Measurements from ENCODE around the gene LYPD6B.

The LYPD6B gene

DNA sequence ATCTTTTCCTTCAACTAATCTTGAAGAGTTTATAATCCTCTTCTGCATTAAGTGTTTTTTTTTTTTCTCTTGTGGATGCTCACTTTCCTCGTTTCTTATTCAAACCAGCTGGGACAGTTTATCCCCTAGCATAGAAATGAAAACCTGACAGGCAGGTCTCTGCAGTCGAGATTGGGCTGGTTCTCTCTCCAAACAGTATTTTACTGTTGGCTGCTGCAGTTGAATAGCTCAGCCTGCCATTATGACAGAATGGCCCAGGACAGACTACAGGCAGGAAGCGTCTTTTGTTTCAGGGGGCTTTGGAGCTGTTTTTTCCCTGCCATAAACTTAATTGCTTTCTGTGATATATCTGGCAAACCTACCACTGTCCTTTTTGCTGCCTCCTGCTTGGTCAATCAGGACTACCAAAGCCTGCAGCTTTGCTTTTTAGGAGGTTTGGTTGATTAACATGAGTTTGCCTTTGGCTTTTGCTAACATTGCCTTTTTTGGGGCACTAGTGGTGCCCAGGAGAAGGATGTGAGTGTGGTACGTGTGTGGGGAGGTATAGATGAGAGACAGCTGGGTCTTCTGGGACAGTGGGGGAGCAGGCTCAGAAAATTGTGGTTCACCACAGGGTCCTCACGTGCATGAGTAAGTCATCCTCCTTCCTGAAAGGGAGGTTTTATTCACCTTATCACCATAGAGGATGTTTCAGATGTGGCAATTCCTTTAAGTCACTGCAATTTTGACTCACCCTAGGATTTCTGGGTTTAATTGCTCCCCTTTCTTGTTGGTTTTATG lies 128.7 kb downstream of the LYPD6B start:
- DNase-seq = no peak

DNA sequence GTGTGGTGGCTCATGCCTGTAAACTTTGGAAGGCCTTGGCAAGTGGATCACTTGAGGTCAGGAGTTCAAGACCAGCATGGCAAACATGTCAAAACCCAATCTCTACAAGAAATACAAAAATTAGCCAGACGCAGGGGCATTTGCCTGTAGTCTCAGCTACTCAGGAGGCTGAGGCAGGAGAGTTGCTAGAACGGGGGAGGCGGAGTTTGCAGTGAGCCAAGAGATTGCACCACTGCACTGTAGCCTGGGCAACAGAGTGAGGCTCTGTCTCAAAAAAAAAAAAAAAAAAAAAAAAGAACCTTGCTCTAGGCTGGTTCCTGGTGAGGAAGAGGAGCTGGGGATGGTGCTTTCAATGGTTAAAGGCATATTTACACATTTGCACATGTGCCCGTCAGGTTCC lies 129.4 kb downstream of the LYPD6B start:
- no peak for DNase-seq

DNA sequence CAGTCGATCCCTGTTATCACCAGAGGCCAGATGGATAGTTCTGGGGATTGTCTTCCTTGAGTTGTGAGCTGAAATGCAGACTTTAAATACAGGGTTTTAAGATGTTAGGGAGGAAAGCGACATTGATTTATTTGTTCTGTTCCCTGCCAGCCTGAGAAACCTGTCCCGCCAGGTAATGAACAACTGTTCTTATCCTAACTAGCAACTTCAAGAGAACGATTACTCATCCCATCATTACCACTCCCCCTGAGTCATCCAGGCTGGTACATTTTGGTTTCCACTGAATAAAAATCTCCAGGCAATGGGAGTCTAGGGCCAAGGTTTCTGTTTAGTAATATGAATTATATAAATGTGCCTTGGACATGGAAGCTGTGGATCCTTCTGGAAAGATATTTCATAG lies 131.2 kb downstream of the LYPD6B start:
- DNase-seq = no peak

DNA sequence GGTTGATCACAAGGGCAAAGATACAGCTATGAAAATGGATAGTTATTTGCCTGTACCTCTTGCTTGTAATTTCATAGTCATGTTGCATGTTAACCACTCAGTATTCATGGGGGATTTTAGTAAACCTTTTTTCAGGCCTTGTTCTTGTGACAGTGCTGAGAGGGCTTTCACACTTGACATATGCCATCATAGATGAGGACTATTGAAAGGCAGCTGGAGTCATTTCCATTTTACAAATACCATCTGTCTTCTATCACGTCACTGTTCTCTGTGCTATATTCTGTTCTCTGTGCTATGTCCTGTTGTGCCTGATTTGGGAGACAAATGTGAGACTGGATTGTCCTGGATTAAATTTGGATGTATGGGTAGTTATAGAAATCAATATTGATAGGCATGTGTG lies 131.7 kb downstream of the LYPD6B start:
- no peak for DNase-seq

DNA sequence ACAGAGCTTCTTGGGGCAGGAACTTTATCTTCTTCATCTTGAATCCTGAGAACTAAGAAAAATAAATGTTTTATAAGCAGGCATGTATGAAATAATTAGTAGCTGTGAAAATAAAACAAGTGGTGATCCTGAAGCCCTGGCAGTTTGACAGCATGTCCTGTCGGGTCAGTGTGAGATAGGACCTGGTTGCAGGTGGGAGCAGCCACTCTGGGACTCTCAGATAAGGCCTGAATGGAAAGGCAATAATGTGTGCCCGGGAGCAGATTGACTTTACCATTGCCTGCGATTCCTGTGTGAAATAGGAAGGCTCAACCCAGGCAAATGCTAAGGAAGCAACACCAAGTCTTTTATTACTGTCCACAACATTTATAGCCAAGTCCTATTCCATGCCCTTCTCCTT lies 132.4 kb downstream of the LYPD6B start:
- DNase-seq = peak; percentile 6

DNA sequence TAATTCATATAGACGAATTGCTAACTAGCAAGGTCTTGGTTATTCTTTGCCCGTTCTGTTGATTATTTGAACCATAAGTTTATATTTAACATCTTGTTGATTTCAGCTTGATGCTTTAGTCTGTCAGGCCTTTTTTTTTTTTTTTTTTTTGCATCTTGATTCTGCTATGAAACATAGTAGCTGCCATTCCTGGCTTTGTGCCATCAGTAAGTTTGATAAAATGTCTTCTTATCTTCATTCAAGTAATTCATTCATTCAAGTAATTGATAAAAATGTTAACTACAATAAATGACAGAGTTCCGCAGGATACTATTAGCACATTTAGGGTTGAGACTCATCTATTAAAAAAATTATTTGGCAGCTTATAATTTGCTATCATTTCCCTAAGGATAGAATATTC lies 134.7 kb downstream of the LYPD6B start:
- DNase-seq = peak; percentile 5

DNA sequence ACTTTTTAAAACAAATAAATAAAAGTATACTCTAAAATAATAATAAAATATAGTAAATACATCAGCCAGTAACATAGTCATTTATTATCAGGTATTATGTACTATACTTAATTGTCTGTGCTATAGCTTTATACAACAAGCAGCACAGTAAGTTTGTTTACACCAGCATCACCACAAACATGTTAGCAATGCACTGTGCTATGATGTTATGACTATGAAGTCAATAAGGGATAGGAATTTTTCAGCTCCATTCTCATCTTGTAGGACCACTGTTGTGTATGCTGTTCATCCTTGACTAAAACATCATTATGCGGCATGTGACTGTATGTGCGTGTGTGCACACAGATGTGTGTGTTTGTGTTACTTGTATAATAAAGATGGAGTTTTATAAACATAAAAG lies 137.5 kb downstream of the LYPD6B start:
- DNase-seq = no peak

DNA sequence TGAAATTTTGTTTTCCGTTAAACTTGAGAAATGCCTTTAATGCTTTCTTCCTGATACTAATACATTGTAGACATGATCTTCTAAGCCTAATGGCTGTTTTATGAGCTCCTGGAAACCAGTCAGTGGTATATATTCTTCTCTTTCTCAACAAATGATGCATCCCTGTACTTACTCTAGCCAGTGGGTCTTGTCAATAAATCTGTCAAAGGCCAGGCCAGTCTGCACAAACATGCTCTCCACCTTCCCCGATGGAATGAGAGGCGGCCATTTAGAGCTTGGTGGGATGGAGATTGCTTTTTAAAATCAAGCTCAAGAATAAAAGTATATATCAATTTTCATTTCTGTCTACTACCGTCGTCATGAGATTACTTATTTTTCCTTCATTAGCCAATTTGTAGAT lies 140.1 kb downstream of the LYPD6B start:
- DNase-seq = no peak

DNA sequence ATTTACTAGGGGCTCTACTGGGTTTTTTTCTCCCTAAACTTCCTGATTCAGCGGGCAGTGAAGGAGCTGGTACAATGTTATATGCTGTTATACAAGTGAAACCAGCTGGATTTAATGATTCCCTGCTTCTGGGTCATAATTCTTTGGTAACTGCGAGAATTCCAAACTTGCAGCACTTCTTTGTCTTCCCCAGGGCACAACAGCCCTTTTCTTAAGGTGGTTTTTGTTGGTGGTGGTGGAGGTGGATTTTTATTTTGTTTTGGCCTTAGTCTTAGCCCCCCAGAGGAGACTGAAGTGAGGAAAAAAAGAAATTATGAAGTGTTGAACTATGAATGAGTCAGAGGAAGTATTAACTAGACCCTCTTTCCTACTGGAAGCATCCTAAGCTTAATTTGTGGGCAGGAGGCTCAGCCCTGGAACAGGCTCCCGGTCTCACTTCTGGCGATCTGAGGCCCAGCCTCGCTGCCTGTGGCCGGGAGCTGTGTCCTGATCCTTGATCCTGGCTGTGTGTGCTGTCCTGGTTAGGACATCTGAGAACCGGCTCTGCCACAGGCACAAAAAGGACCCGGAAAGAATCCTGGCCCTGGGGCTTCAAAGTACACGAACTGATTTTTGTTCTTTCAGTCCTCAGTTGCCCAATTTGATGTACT lies 141.9 kb downstream of the LYPD6B start:
- no peak for DNase-seq

DNA sequence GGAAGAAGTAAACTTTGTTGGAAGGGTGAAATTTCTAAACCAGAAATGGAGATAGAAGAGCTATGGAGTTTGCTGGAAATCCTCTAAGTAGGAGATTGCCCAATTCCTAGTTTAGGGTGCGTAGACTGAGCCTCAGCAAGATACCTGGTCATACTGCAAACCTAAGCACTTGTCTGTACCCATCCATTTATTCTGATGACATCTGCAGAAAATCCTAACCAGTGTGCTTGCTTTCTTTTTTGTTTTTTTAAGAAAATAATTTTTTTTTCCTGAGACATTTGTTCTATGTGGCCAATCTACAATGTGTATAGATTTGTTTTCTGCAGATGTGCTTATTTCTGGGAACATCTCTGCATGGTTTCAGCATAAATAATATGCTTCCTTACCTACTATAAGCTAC lies 144.7 kb downstream of the LYPD6B start:
- DNase-seq = no peak

DNA sequence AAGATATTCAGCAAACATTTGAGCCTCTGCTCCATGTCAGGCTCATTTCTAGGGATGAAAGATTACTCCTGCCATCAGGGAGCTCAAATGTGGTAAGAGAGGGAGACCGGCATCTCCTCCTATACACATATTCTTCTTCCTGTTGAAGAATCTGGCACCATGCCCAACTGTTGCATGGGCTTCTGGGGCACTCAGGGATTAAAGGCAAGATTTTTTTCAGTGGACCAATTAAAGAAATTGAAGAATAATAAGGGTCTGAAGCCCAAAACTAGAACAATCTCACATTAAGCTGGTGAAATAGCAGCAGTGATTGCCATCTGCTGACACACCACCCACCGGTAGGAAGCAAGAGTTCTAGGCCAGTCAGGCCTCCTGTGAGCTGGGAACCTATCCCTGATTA lies 146.5 kb downstream of the LYPD6B start:
- no peak for DNase-seq

DNA sequence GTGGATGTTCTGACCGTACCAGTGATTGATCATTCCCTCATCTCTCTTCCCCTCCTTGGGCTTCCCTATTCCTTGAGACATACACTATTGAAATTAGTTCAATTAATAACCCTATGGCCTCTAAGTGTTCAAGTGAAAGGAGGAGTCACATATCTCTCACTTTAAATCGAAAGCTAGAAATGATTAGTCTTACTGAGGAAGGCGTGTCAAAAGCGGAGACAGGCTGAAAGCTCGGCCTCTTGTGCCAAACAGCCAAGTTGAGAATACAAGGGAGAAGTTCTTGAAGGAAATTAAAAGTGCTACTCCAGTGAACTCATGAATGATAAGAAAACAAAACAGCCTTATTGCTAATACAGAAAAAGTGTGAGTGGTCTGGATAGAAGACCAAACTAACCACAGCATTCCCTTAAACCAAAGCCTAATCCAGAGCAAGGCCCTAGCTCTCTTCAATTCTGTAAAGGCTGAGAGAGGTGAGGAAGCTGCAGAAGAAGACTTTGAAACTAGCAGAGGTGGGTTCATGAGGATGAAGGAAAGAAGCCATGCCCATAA lies 147.5 kb downstream of the LYPD6B start:
- no peak for DNase-seq

DNA sequence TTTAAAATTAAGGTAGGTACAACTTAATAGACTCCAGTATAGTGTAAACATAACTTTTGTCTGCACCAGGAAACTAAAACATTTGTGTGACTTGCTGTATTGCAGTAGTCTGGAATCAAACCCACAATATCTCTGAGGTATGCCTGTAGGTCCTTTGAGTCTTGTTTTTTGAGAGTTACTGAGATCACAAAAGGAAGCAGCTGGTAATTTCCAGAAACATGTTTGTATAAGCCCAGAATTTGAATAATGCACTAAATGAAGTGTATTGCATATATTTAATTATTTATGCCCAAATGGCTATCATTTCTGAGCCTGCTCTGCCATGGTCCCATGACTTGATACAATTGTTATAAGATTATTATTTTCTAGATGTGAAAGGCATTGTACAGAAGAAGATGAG lies 148.6 kb downstream of the LYPD6B start:
- DNase-seq = no peak

DNA sequence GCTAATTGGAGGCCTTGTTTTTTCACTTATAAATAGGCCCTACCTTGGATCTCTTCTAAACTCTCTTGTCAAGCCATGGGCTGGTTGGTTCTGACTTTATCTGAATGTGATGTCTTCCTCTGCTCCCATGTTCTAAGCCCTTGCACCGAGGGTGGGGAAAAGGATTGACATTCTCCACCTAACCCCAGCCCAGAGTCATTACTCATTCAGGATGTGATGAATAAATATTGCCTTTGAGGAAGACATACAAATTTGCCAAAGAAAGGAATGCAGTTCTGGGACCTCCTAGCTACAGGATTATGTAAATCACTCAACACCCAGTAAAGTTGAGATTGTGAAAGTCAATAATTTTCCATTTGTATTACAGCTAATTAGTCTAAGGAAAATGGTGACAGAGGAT lies 149.8 kb downstream of the LYPD6B start:
- no peak for DNase-seq

DNA sequence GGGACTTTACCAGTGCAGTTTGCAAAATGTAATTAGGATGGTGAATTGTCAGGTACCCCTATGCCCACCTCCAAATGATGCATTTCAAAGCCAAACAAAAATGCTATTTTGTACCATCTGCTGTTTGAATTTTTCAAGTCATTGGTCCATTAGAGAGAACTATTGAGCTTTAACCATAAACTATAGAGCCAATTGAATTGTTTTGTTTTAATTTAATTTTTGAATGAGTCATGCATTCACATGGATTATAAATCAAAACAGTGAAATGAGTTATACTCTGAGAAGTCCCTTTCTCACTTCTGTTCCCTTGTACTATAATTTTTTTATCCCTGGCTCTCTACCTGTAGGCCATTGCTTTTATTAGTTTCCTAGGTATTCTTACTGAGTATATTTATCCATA lies 151.3 kb downstream of the LYPD6B start:
- DNase-seq = no peak

DNA sequence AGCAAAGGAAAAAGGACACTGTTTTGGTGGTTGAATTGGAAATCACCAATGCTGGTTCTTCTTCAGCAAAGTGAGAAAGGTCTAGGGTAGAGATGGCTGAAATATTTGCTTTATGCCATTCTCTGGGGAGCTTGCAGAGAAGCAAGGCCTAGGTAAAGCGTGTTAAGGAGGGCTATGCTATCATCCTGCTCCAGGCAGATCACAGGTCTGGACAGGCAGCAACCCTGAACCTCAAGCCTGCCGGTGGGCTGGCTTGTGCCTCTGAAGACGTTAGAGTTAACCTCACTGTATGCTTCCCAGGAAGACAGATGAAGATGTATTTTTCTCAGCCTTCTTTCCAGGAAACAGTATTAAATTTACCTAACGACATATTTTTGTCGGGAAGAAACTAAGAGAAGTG lies 153.4 kb downstream of the LYPD6B start:
- no peak for DNase-seq

DNA sequence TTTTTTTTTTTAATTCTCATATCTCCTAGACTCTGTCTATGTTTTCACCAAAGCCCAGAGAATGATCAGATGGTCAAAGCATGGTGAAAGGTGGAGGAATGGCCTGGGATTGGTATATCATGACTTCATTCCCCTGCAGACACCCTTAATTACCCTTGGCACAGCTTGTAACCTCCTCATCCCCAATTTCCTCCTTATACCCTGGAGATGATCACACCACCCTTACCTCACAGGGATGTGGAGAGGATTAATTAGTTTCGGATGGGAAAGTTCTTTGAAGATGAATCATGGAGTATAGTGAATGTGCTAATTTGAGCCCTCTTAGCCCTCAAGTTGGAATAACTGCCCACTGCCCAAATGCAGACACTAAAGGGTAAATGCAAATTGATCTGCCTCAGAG lies 153.9 kb downstream of the LYPD6B start:
- DNase-seq = no peak

DNA sequence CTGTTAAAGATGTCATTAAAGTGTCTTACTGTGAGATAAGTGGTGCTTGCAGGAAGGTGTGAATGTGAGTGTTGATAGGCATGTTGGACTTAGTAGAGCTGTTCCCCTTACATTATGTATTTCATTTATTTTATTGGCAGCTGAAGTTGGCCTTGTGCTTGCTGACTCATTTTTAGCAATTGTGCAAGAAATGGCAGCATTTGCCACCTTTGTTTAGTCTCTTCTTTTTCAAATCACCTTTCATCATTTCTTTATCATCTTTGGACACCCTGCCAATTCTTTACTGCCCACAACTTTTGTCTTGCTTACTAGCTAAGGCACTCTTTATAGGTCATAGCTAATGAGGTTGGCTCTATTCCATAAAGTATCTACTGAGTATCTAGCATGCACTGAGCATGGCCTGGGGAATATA lies 161.6 kb downstream of the LYPD6B start:
- no peak for DNase-seq

DNA sequence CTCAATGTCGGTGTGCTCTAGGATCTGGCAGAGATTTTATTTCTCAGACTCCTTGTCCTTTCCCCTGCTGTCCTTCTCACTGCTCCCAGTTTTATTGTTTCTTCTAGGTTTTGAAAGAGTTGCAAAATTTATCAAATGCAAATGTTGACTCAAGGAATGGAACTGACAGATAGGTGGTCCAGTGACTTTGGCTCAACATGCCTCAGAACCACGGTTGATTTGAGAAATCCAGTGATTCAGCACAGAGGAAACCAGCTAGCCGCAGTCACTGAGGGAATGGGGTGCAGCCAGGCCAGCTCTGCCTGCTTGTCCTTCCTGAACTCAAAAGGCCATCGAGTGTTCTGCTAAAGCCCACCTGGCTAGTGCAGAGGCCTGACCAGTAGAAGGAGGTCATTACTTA lies 166.2 kb downstream of the LYPD6B start:
- DNase-seq = no peak

DNA sequence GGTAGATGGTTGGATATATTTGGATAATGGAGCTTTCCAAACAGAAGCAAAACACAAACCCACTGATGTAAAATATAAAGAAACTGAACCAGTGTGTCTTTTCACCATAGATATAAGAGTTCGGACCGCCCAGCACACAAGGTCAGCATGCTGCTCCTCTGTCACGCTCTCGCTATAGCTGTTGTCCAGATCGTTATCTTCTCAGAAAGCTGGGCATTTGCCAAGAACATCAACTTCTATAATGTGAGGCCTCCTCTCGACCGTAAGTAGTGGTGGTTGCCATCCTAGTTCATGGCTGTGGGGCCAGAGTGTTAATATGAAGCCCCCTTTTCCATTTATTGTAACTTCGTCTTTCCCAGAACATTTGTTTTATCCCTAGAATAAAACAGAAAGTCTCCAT lies 166.6 kb downstream of the LYPD6B start:
- no peak for DNase-seq

DNA sequence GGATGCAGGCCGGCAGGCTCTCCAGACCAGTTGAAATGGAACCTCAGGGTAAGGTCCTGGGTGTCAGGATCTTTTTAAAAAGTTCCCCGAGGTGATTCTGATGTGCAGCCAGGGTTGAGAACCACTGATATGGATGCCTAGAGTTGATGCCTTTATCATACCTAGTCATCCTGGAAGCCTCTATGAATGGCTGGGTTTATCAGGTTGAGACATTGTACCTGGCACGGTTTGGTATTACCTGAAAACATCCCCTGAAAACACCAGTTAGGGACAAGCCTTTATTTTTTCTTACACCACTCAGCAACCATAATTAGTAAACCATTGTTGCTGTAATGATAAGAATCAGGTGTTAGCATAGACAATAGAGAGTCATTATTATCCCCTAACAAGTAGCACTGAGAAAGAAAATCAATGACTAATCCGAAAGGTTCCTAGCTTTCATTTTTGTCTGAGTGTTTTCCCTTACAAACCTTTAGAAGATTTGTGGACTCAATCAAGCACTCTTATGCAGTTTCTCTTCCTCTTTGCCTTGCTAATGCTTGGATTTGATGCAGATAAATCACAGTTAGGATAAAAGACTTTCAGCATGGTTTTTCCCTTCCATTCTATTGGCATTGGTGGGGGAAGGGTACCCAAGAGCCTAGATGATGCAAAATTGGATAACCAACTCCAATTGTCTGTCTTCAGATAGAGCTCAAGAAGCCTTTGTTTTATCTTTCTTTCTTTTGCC lies 175.4 kb downstream of the LYPD6B start:
- DNase-seq = no peak

DNA sequence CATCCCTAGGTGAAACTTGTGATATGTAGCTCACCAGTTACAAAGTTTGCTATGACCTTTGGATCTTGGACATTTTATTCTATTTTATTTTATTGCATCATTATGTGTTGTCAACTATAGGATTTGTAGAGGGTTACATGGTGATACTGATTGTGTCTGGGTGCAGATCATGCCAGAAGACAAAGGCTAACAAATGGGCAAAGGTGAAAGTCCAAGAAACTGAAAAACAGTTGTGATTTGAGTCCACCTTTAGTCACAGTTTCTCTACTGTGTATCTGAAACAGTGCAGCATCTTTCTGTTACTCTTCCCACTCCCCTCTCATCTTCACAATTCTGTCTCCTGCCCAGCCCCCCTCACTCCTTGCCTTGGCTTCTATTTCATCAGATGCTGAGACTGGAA lies 180.0 kb downstream of the LYPD6B start:
- DNase-seq = no peak

DNA sequence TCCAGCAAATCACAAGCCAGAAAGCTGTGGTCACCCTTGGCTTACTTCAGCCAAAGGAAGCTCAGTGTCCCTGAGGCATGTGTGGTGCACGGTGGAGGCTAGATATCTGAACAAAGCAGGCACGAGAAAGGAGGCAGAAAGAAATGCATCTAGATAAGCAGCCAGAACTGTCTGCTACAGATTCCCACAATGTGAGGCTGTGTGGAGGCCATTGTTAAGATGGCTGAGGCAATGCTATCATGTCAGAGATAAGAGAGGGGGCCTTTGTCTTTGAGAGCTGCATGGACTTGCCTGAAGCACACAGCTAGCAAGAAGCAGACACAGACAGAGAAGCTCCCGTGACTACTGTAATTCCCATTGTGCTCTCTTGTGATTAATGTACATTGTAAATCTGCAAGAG lies 181.4 kb downstream of the LYPD6B start:
- peak; percentile 75 for DNase-seq

DNA sequence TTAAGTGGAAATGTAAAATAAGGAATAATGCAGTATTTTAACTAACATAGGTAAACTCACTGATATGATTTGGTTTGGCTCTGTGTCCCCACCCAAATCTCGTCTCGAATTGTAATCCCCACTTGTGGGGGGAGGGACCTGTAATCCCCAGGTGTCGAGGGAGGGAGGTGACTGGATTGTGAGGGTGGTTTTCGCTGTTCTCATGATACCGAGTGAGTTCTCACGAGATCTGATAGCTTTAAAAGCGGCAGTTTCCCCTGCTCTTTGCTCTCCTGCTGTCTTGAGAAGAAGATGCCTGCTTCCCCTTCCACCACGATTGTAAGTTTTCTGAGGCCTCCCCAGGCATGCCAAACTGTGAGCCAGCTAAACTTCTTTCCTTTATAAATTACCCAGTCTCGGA lies 182.5 kb downstream of the LYPD6B start:
- no peak for DNase-seq

All from hematopoietic multipotent progenitor cell treated with erythropoietin and hydrocortisone succinate and interleukin-3 and kit ligand, for 8 days (in vitro differentiated cells).